ENCODE data around the gene MYH11.
"Not testable (repeated sequence)": the region's sequence is repeated elsewhere in the genome, so short reads cannot be mapped to it uniquely, and the experiment has no call there.

MYH11 gene

DNA sequence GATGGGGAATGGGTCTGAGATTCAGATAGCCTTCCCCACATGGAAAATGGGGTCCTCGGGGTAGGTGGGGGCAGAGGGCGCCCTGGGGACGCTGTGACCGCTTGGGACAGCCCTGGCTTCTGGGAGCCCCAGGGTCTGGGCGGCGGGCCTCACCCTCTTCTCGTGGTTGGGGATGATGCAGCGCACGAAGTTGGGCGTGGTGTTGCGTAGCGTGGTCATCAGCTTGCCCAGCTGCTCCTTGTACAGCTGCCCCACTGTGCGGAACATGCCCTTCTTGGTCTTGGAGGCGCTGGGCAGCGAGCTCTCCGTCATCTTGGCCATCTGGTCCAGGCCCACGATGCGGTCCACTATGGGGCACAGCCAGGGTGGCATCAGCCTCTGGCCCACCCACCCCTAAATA, 106.8 kb downstream of the MYH11 start:
- DNase-seq (ENCODE audit: low spot score) = no peak

DNA sequence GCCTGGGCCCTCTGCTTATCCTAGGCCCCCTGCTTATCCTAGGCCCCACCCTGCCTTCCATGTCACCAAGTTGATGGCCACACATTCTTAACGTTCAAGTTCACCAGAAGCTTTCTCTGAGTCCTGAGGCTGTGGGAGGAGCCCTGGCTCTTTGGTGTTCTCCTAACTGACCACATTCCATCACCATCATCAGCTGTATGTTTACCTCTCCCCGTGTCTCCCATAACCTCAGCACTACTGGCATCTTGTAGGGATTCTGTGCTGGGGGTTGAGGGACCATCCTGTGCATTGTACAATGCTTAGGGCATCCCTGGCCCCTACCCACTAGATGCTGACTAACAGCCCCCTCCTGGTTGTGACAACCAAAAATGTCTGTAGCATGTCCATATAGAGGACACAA, 107.5 kb downstream of the MYH11 start:
- no peak for DNase-seq (ENCODE audit: low spot score)

DNA sequence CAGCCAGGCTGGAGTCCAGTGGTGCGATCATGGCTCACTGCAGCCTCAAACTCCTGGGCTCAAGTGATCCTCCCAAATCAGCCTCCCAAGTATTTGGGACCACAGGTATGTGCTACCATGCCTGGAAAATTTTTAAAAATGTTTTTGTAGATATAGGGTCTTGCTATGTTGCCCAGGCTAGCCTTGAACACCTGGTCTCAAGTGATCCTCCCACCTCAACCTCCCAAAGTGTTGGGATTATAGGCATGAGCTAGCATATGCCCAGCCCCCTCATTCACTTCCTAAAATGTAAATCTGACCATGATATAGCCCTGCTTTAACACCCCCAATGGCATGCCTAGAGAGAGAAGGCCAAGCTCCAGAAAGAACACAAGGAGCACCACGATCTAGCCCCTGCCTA, 108.2 kb downstream of the MYH11 start:
- DNase-seq (ENCODE audit: low spot score) = no peak

DNA sequence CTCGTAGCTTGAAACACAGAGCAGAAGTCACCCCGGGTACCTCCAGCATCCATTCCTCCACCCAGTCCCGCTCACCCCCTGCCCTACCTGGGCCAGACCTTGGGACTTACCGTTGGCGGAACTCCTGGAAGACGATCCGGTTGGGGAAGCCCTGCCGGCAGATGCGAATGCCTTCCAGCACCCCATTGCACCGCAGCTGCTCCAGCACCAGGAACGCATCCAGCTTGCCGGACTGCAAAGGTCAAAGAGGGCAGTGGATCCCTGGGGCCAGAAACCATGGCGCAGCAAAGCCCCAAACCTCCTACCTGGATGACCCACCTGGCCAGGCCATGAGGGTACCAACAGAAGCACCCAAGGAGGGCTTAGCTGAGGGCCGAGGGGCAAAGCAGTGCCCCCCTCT, 108.9 kb downstream of the MYH11 start:
- no peak for DNase-seq (ENCODE audit: low spot score)

DNA sequence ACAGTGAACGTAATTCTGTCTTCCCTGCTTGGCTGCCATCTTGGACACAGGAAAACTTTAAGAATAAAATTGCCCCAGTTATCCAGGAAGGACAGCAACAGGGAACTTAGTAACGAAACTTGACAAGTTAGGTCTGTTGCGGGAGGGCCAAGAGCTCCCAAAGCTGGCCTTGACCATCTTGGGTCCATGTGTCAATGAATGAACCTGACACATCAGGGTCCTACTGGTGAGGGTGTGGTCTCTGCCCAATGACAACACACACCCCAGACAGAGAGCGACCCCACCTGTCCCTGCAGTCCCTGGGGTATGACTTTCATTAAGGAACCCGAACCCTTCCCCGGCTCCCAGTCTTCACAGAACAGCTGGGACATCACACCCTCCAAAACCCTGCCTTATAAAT, 110.5 kb downstream of the MYH11 start:
- DNase-seq (ENCODE audit: low spot score) = no peak

DNA sequence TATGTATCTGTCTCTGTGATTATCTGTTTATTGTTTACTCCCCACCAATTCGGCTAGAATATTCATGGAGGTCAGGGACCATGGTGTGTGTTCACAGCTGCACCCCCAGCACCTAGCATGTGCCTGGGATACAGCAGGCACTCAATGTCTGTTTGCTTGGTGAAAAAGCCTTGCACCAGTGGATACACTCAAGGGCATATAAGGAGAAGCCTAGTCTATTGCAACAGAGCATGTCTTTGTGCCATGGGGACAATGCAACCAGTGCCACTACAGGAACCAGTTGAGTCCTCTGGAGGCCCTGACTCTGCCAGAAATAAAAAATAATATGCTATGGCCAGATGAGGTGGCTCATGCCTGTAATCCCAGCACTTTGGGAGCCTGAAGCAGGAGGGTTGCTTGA, 113.2 kb downstream of the MYH11 start:
- no peak for DNase-seq (ENCODE audit: low spot score)

DNA sequence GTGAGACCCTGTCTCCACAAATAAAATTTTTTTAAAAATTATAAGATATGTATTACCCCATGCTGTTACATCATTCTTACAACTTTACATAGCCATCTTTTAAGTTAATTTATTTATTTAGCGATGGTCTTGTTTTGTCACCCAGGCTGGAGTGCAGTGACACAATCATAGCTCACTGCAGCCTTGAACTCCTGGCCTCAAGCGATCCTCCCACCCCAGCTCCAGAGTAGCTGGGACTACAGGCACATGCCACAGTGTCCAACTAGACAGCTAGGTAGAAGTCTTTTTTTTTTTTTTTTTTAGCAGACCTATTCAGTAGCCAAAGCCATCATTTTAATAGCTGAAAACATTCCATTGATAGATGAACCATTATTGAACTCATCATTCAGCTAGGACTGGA, 114.1 kb downstream of the MYH11 start:
- no peak for DNase-seq (ENCODE audit: low spot score)

DNA sequence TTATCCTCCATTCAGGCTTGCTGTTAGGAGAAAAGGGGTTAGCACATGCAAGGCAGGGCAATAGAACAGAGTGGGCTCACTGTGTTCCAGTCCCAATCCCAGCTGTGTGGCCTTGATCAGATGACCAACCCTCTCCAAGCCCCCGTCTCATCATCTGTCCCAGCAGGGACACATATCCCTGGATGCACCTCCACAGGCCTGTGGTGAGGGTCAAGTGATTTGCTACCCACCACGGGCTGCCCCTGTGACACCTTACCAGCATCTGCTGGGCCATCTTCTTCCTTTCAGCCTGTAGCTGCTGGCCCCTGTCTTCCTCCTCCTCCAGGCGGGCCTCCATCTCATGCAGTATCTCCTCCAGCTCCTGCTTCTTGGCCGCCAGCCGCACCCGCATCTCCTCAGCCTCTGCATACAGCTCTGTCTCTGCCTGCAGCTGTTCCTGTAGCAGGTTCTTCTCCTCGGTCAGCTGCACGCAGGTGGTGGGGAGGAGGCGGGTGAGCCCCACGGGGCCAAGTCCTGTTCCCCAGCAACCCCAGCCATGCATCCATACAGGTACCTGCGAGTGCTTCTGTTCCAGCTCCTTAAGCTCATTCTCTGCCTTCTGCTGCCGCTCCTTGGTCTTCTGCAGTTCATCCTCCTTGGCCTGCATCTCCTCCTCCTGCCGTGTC, 115.5 kb downstream of the MYH11 start:
- DNase-seq (ENCODE audit: low spot score) = no peak

DNA sequence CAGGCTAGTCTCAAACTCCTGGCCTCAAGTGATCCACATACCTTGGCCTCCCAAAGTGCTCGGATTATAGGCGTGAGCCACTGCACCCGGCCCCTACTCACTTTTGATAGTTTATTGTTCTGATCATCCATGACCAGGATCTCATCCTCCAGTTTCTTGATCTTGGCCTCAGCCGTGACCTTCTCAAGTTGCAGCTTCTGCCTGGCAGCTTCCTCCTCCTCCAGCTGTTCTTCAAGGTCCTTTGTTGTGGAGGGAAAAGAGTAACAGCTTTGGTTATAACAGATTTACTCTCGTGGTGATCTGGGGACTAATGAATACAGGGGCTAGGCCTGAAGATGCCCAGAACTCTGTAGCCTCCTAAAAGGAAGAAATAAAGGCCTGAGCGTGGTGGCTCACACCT, 116.9 kb downstream of the MYH11 start:
- no peak for DNase-seq (ENCODE audit: low spot score)

DNA sequence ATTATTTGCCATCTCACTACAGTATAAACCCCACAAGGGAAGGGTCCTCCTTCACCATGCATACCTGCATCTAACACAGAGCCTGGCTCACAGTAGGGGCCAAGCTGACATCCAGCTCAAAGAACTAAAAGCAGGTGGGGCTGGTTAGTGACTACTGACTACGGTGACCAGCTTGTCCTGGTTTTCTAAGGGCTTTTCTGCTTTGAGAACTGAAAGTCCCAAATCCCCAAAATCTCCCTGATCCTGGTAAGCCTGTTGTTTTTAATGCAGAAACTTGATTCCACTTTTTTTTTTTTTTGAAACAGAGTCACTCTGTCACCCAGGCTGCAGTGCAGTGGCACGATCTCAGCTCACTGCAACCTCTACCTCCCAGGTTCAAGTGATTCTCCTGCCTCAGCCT, 117.4 kb downstream of the MYH11 start:
- no peak for DNase-seq (ENCODE audit: low spot score)

DNA sequence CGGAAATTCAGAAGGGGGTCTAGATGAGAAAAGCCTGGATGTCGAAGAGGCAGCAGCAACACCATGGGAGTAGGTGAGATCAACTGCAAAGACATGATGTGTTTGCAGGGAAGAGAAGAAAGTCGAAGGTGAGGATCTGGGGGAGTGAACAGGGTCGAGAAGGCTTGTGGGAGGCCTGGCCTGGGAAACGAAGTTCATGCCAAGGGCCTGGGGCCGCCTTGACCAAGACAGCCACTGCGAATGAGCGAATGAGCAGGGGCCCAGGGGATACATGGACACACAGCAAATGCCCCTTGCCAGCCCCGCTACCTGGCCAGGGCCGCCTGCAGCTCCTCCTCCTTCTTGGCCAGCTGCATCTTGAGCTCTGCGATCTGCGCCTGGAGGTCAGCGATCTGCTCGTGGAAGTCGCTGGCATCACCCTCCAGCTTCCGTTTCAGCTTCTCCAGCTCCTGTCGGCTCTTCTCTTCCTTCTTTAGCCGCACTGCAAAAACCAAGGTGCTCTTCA, 119.6 kb downstream of the MYH11 start:
- no peak for DNase-seq (ENCODE audit: low spot score)

DNA sequence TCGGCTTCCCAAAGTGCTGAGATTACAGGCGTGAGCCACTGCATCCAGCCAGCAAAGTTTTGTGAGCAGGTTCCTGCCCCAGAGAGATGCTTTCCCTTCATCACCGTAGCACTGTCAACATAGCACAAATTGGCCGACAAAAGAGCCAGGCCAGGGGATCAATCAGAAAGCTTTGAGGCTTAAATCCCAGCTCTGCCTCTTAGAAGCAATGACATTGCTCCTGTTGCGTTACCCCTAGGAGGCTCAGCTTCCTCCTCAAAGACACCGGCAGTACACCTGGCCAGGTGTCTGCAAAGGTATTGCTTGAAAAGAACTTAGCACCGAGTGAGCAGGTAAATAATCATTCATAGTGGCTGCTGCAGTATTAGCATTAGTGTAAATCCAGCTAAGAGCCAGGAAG, 120.3 kb downstream of the MYH11 start:
- DNase-seq (ENCODE audit: low spot score) = no peak

DNA sequence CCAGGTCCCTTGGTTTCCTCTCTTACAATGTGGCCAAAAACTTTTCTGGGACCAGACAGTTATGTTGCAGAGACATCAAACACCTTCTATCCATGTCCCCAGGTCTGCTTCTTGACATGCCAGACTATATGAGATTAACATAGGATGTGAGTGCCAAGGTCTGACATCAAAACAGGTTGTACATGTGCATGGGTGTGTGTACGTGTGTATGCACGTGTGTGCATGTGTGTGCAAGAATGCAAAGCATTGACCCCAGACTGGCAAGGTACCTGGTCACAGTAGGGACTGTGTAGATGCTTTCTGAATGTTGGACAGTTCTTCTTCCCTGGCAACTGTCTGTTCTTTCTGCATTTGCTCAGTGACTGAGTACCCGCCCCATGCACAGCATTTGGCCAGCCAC, 121.2 kb downstream of the MYH11 start:
- no peak for DNase-seq (ENCODE audit: low spot score)

DNA sequence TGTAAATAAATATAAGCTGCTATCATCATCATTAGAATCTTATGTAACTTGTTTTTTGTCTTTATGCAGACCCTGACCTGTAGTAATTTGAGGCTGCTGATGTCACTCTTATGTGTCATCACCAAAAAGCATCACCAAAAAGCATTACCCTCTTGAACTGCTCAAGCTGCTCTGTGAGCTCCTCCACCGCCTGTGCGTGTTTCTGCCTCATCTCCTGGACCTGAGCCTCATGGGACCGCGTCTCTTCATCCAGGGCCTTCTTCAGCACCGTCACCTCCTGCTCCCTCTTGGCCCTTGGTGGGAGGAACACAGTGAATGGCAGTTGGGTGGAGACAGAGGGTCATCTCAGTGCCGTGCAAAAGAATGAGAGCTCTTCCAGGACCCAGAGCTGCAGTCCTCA, 124.4 kb downstream of the MYH11 start:
- no peak for DNase-seq (ENCODE audit: low spot score)

DNA sequence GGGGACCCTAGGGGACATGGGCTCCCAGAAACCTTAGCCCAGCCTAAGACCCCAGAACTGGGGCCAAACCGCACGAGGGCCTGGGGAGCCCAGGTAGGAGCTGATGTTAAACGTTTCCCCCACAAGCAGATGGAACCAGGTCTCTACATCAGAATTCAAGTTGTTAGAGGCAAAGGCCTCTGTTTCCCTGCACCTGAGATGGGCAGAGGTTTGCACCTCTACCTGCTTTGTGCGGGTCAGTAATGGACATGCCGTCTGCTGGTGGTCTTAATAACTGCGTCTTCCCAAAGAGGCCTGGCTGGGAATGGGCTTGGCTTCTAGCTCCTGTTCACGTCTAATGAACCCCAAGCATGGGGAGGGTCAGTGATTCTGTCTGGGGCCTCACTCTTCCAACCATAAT, 127.7 kb downstream of the MYH11 start:
- no peak for DNase-seq (ENCODE audit: low spot score)

DNA sequence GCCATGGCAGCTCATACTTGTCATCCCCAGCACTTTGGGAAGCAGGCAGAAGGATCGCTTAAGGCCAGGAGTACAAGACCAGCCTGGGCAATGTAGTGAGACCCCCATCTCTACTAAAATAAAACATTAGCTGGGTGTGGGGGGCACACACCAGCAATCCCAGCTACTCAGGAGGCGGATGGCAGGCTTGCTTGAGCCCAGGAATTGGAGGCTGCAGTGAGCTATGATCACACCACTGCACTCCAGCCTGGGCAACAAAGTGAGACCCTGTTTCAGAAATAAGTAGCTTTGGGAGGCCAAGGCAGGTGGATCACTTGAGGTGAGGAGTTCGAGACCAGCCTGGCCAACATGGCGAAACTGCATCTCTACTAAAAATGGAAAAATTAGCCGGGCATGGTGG, 129.1 kb downstream of the MYH11 start:
- DNase-seq (ENCODE audit: low spot score) = not testable (repeated sequence)

DNA sequence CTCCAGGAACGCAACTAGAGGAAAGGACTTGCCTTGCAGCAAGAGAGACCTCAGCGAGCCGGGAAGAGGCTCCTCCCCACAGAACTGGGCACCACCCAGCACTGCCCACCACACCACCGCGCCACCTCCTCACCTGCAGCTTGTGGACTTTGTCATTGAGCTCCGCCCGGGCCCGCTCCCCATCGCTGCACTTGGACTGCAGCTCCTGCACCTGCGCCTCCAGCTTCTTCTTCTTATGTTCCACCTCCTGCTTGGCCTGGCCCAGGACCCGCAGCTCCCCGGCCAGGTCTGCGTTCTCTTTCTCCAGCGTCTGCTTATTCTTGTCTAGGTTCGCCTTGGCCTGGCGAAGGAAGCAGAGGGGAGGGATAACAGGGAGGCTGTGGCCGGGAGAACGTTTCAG, 130.1 kb downstream of the MYH11 start:
- DNase-seq (ENCODE audit: low spot score) = no peak

DNA sequence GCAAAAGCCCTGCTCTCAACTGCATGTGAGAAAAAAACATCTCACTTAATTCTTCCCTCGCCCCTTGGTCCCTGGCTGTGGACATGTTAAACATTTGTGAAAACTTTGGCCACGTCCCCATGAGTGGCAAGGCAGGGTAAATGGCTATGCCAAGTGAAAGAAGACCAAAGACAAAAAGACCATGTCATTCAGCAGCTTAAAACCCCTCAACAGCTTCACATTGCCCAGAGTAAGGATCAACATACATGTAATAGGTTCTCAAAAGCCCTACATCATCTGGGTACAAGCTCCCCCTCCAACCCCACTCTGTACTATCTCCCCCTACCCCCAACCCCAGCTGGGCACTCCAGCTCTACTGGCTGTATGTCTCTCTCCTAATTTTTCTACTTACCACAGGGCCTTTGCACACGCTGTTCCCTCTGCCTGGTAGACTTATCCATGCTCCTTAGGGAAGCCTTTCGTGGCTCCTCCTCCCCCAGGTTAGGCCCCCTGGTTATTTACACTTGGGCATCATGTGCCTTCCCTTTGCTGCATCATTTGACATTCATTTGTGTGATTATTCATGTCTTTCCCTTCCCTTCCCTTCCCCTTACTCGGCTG, 131.1 kb downstream of the MYH11 start:
- DNase-seq (ENCODE audit: low spot score) = no peak

DNA sequence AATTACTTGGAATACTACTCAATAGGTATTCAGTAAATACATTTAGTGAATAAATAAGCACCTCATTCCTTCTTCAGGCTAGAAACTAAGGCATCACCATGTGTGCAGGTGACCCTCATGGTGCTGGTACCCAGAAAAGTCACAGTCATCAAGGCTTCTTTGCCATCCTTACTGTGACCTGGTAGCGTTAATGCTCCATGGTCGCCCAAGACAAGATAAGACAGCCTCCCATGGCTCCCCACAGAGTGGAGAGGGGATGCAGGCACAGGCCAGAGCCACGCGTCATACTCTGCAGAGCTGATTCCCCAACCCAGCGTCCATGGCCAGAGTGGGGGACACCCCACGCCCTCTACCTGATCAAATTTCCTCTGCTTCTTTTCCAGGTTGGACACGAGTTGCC, 133.0 kb downstream of the MYH11 start:
- DNase-seq (ENCODE audit: low spot score) = no peak

DNA sequence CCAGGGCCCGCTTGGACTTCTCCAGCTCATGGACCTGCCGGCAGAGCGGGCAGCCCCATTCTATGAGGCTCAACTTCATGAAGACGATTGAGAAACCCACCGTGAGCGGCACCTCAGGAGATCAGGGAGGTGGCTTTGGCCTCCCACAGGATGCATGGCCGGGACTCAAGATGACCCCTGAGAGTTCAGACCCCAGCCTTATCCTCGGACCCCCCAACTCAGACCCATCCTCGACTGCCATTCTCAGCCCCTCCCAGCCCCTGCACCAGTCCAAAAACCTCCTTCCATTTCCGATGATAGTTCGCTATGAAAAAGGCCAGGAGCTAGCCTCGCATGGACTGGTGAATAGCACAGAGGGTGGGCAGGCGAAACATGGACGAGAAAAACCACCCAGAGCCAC, 135.8 kb downstream of the MYH11 start:
- DNase-seq (ENCODE audit: low spot score) = no peak

DNA sequence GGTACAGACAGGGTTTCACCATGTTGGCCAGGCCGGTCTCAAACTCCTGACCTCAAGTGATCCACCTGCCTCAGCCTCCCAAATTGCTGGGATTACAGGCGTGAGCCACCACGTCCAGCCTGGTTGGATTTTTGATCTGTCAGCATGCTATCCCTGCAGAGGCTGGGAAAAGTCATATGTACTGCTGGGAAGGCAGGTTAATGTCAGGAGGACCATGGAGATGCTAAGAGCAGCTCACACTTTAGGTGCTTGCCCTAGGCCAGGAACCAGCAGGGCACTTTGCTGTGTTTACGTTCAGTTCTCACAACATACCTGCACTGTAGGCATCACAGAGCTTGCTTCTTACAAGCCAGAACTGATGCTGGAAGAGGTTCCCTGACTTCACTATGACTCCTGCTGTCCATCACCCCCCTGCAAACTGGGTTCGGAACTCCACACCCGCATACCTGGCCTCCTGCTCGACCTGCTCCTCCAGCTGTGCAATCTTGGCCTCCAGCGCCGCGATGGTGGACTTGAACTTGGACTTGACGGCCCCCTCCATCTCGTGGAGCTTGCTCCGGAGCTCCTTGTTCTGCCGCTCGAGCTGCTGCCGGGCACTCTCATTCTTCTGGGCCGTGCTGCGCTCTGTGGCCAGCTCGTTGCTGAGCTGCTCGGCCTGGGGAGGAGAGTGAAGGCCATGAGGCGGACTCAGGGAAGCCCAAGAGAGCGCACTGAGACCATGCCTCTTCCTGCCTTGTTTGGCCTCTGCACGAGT, 140.0 kb downstream of the MYH11 start:
- DNase-seq (ENCODE audit: low spot score) = no peak

DNA sequence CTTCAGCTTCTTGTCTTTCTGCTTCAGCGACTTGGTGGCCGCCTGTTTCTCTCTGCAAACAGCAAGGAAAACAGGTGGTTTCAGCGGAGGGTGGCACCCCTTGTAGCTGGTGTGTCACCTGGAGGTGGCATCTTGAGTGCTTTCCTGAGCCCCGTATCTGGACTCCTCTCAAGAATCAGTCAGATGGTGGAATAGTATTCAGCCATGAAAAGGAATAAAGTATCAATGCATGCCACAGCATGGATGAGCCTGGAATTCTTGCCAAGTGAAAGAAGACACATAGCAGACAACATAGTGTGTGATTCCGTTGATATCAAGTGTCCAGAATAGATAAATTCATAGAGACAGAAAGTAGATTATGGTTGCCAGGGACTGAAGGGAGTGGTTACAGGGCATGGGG, 141.6 kb downstream of the MYH11 start:
- no peak for DNase-seq (ENCODE audit: low spot score)

DNA sequence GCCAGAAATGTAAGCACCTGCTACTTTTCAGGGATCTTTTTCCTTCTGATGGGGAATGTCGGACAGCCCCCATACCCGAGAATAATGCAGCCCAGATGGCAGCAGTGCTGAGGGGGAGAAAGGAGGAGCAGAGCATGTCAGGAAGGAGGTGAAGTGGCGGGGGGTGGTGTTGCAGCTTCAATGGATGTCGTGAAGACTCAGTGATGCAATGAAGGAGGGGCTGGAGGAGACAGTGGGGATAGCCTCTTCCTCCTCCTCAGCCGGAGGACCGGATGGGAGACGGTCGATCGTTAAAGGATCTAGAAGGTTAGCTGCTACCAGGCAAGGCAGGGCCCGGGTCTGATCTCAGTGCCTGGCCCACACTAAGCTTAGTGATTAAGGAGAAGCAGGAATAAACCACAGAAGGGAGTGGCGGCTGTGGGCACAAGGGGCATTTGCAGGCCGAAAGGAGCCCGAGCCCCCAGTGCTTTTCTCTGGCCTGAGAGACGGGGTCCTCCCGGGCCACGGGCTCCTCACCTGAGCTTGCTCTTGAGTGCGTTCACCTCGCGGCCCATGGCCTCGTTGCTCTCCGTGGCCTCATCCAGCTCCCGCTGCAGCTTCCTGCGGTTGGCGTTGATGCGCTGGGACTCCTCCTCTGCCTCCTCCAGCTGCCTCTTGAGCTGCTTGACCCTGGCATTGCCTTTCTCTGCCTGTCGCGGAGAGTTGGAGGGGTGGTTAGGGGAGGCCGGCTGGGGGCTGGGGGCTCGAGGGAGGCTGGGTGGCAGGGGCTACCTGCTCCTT, 142.2 kb downstream of the MYH11 start:
- no peak for DNase-seq (ENCODE audit: low spot score)

All from kidney capillary endothelial cell (primary cell).